Liver (tissue), 9 donors: ENCODE results near the gene CAPZA2. TPM values are rescaled to one million over a fixed set of nuclear protein-coding genes. Genes with fewer than 3 reads are reported as not detected.
"Not testable (repeated sequence)": the region's sequence is repeated elsewhere in the genome, so short reads cannot be mapped to it uniquely, and the experiment has no call there.

Experiments
- DNase-seq: peaks from one replicate; pipeline ENCODE4 v3.0.0-alpha.2; 2017; ENCODE audit warnings: low spot score
- H3K27ac ChIP-seq, 2 donors: one replicate each; pipeline ENCODE4 v1.7.0; 2013; ENCODE audit warnings: inconsistent platforms in 2 of 2, low read length in 2 of 2, control low read depth in 1 of 2, low read depth in 1 of 2, mild to moderate bottlenecking in 1 of 2
- H3K27me3 ChIP-seq, 4 donors: one replicate each; pipeline versions ENCODE4 v1.6.1 to v1.7.0; 2013; ENCODE audit warnings: low read length in 3 of 4, inconsistent platforms in 1 of 4, mild to moderate bottlenecking in 1 of 4, moderate library complexity in 1 of 4; ENCODE audit not compliant: control insufficient read depth in 4 of 4, insufficient read depth in 4 of 4
- H3K36me3 ChIP-seq, 4 donors: one replicate each; pipeline versions ENCODE4 v1.6.1 to v1.7.0; 2013; ENCODE audit warnings: low read length in 3 of 4, mild to moderate bottlenecking in 3 of 4, low read depth in 1 of 4, moderate library complexity in 1 of 4; ENCODE audit not compliant: control insufficient read depth in 4 of 4, insufficient read depth in 3 of 4
- H3K4me1 ChIP-seq, 4 donors: one replicate each; pipeline versions ENCODE4 v1.6.1 to v1.7.0; 2013; ENCODE audit warnings: low read length in 3 of 4, mild to moderate bottlenecking in 3 of 4, moderate library complexity in 1 of 4; ENCODE audit not compliant: control insufficient read depth in 4 of 4, insufficient read depth in 4 of 4
- H3K4me3 ChIP-seq, 3 donors: one replicate each; pipeline versions ENCODE4 v1.6.1 to v1.7.0; 2013; ENCODE audit warnings: low read length in 3 of 3, control low read depth in 1 of 3, low read depth in 1 of 3, mild to moderate bottlenecking in 1 of 3
- H3K9ac ChIP-seq, 2 donors: one replicate each; pipeline ENCODE4 v1.7.0; 2013; ENCODE audit warnings: low read length in 2 of 2, mild to moderate bottlenecking in 2 of 2, moderate library complexity in 2 of 2, control low read depth in 1 of 2, low read depth in 1 of 2
- H3K9me3 ChIP-seq, 4 donors: one replicate each; pipeline versions ENCODE4 v1.6.1 to v1.7.0; 2013; ENCODE audit warnings: low read length in 3 of 4; ENCODE audit not compliant: control insufficient read depth in 4 of 4
- EGR1 ChIP-seq, 2 donors: IDR thresholded peaks; 2 replicates each; pipeline ENCODE4 v1.6.1; 2016 to 2018; ENCODE audit warnings: antibody characterized with exemption in 2 of 2, low read depth in 2 of 2
- FOXA1 ChIP-seq: IDR thresholded peaks from 2 replicates; pipeline ENCODE4 v1.6.1; 2016; ENCODE audit warnings: antibody characterized with exemption
- FOXA2 ChIP-seq: IDR thresholded peaks from 2 replicates; pipeline ENCODE4 v1.6.1; 2016; ENCODE audit warnings: antibody characterized with exemption
- GABPA ChIP-seq, 2 donors: IDR thresholded peaks in 1 of 2; conservative IDR thresholded peaks in 1 of 2; 2 replicates each; pipeline ENCODE4 v1.6.1; 2016; ENCODE audit warnings: antibody characterized with exemption in 2 of 2, mild to moderate bottlenecking in 1 of 2, moderate library complexity in 1 of 2
- HNF4A ChIP-seq, 2 donors: conservative IDR thresholded peaks; 2 replicates each; pipeline ENCODE4 v1.6.1; 2016; ENCODE audit warnings: antibody characterized with exemption in 2 of 2, mild to moderate bottlenecking in 2 of 2
- HNF4G ChIP-seq: IDR thresholded peaks from 2 replicates; pipeline ENCODE4 v1.6.1; 2016; ENCODE audit warnings: antibody characterized with exemption
- JUND ChIP-seq, 2 donors: IDR thresholded peaks; 2 replicates each; pipeline ENCODE4 v1.6.1; 2016; ENCODE audit warnings: antibody characterized with exemption in 2 of 2
- MAX ChIP-seq: IDR thresholded peaks from 2 replicates; pipeline ENCODE4 v1.6.1; 2016; ENCODE audit warnings: antibody characterized with exemption
- NR2F2 ChIP-seq: IDR thresholded peaks from 2 replicates; pipeline ENCODE4 v1.6.1; 2016; ENCODE audit warnings: antibody characterized with exemption
- RAD21 ChIP-seq, 2 donors: IDR thresholded peaks; 2 replicates each; pipeline ENCODE4 v1.6.1; 2016; ENCODE audit warnings: antibody characterized with exemption in 2 of 2, mild to moderate bottlenecking in 2 of 2
- REST ChIP-seq: IDR thresholded peaks from 2 replicates; pipeline ENCODE4 v1.6.1; 2016; ENCODE audit warnings: antibody characterized with exemption, mild to moderate bottlenecking
- RXRA ChIP-seq, 2 donors: IDR thresholded peaks; 2 replicates each; pipeline ENCODE4 v1.6.1; 2017 to 2018; ENCODE audit warnings: antibody characterized with exemption in 2 of 2, mild to moderate bottlenecking in 1 of 2
- SP1 ChIP-seq: IDR thresholded peaks from 2 replicates; pipeline ENCODE4 v1.6.1; 2018; ENCODE audit warnings: antibody characterized with exemption, mild to moderate bottlenecking
- TAF1 ChIP-seq: conservative IDR thresholded peaks from 2 replicates; pipeline ENCODE4 v1.6.1; 2016; ENCODE audit warnings: antibody characterized with exemption, mild to moderate bottlenecking
- YY1 ChIP-seq: IDR thresholded peaks from 2 replicates; pipeline ENCODE4 v1.6.1; 2016; ENCODE audit warnings: antibody characterized with exemption, mild to moderate bottlenecking
- WGBS: extraction: QIAGEN DNeasy Blood & Tissue Kit; methylation state at CpG from one replicate; pipeline ENCODE4 v1.1.7; 2013; 5-methylcytosine and 5-hydroxymethylcytosine counted together
- polyA plus RNA-seq, 2 donors: library from polyadenylated mRNA; stranded (reverse) in 1 of 2; unstranded in 1 of 2; fragments of 200-250 nt in 1 of 2; fragments of >200 nt in 1 of 2; fragmentation: Nextera tagmentation in 1 of 2; extraction: Ambion mirVana in 1 of 2; gene quantifications; one replicate each; pipeline versions ENCODE4 v1.2.1 to v1.2.3, GENCODE V29; 2013 to 2015
- total RNA-seq, 2 donors: library from RNA; depleted of rRNA; stranded (reverse); fragments of >200 nt; gene quantifications; one replicate each; pipeline ENCODE4 v1.2.3, GENCODE V29; 2014
- TF ChIP-seq, protein P1 (sequence below): IDR thresholded peaks from 2 replicates; pipeline ENCODE4 v1.6.1; 2016; ENCODE audit warnings: antibody characterized with exemption
- TF ChIP-seq, protein P2 (sequence below): fragments of 150-350 bp; IDR thresholded peaks from 2 replicates; pipeline ENCODE4 v1.5.1; 2017; ENCODE audit warnings: improper control_type of control experiment, low read depth, low read length; ENCODE audit not compliant: missing input control
- donor health status: healthy.
- donor health status: healthy.
- donor health status: healthy.
- donor health status: healthy.
- donor health status: healthy.

Gene CAPZA2
- total and polyA plus RNA-seq, 4 donors = 45.1 to 90.0 (median 69.1) TPM

- TF ChIP-seq EGR1 (IDR thresholded peaks at IDR 0.05; ENCODE audit: low read depth in 2 of 2) (no peak), RXRA (IDR thresholded peaks at IDR 0.05) (no peak), GABPA (IDR thresholded peaks at IDR 0.05 in 1 of 2, conservative IDR thresholded peaks at IDR 0.05 in 1 of 2) (no peak), MAX (no peak), HNF4A (conservative IDR thresholded peaks at IDR 0.05) (no peak), SP1 (no peak), FOXA2 (no peak), REST (no peak), NR2F2 (no peak), FOXA1 (no peak), JUND (IDR thresholded peaks at IDR 0.05) (no peak), YY1 (no peak), RAD21 (IDR thresholded peaks at IDR 0.05) (no peak), TAF1 (no peak), HNF4G (no peak)
- TF ChIP-seq, protein P1, sequence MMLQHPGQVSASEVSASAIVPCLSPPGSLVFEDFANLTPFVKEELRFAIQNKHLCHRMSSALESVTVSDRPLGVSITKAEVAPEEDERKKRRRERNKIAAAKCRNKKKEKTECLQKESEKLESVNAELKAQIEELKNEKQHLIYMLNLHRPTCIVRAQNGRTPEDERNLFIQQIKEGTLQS = no peak
- TF ChIP-seq, protein P2, sequence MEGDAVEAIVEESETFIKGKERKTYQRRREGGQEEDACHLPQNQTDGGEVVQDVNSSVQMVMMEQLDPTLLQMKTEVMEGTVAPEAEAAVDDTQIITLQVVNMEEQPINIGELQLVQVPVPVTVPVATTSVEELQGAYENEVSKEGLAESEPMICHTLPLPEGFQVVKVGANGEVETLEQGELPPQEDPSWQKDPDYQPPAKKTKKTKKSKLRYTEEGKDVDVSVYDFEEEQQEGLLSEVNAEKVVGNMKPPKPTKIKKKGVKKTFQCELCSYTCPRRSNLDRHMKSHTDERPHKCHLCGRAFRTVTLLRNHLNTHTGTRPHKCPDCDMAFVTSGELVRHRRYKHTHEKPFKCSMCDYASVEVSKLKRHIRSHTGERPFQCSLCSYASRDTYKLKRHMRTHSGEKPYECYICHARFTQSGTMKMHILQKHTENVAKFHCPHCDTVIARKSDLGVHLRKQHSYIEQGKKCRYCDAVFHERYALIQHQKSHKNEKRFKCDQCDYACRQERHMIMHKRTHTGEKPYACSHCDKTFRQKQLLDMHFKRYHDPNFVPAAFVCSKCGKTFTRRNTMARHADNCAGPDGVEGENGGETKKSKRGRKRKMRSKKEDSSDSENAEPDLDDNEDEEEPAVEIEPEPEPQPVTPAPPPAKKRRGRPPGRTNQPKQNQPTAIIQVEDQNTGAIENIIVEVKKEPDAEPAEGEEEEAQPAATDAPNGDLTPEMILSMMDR = no peak
- 97% methylated on average over 3 of the region's 3 CpGs for WGBS
- no peaks in the 10 kb centered on the region for H3K9me3 ChIP-seq
- peaks cover 0 to 4% (median 1%) of the 10 kb centered on the region in 4 donors for H3K4me1 ChIP-seq
- no peak for DNase-seq
- no peak overlapping the region for H3K9ac ChIP-seq
- no peak overlapping the region for H3K27ac ChIP-seq
- no peaks in the 10 kb centered on the region for H3K36me3 ChIP-seq
- no peak overlapping the region for H3K4me3 ChIP-seq
- no peaks in the 10 kb centered on the region for H3K27me3 ChIP-seq
Observed at GRCh38 chr7:116933465-116933864, 71.1 kb downstream of the CAPZA2 start.

DNA sequence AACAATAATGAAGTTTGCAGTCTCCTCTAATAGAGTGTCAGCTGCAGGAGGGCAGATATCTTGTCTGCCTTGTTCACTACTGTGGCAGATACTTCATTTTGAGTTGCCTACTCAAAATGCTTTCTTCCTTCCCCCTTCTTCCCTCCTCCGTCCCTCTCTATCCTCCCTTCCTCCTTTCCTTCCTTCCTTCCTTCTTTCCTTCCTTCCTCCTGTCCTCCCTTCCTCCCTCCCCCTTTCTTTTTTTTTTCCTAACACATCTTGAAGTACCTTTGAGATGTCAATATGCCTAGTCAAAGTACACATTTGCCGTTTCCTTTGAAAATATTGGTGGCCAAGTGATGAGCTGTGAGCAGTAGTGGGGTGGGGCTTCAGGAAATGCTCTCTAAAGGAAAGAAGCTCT lies 72.2 kb downstream of the CAPZA2 start:
- Histone ChIP-seq H3K9ac (no peak overlapping the region), H3K36me3 (no peaks in the 10 kb centered on the region), H3K4me3 (no peak overlapping the region), H3K27ac (no peak overlapping the region), H3K9me3 (no peaks in the 10 kb centered on the region), H3K27me3 (no peaks in the 10 kb centered on the region), H3K4me1 (peaks cover 0 to 4% (median 1%) of the 10 kb centered on the region in 4 donors)
- DNase-seq = no peak
- 72% methylated on average over 2 of the region's 2 CpGs for WGBS
- no peak for TF ChIP-seq TAF1
- no peak for TF ChIP-seq FOXA1
- no peak for TF ChIP-seq HNF4G
- no peak for TF ChIP-seq HNF4A (conservative IDR thresholded peaks at IDR 0.05)

- H3K27me3 ChIP-seq, H3K4me1 ChIP-seq, H3K4me3 ChIP-seq, H3K27ac ChIP-seq, H3K9ac ChIP-seq, H3K9me3 ChIP-seq, DNase-seq, H3K36me3 ChIP-seq: not testable (repeated sequence)
- WGBS = 84% methylated on average over 4 of the region's 4 CpGs
Observed at GRCh38 chr7:116936844-116937243, 74.5 kb downstream of the CAPZA2 start.
